Upper lobe of left lung (tissue), 6 donors: ENCODE data around the gene EBF3. TPM values are rescaled to one million over a fixed set of nuclear protein-coding genes. Genes with fewer than 3 reads are reported as not detected.
A peak's percentile ranks its signal among the peaks of the same experiment; 100 is the strongest.

Experiments
- ATAC-seq, 2 donors: fragments of 200-7000 bp; cut with Tn5 transposase; one replicate each; pipeline ENCODE4 v1.9.1; 2022; ENCODE audit warnings: mild to moderate bottlenecking in 2 of 2, moderate library complexity in 2 of 2; ENCODE audit not compliant: low FRiP score in 2 of 2
- DNase-seq, 2 donors: peaks; one replicate each; pipeline ENCODE4 v3.0.0-alpha.2; 2019 to 2020
- H3K27ac ChIP-seq, 4 donors: fragments of 200-600 bp; sonication (generic); one replicate each; pipeline ENCODE4 v1.5.1; 2016 to 2019
- H3K27me3 ChIP-seq, 4 donors: fragments of 200-600 bp; sonication (generic); one replicate each; pipeline ENCODE4 v1.5.1; 2017 to 2019
- H3K36me3 ChIP-seq, 4 donors: fragments of 200-600 bp; sonication (generic); one replicate each; pipeline ENCODE4 v1.5.1; 2016 to 2019
- H3K4me1 ChIP-seq, 4 donors: fragments of 200-600 bp; sonication (generic); one replicate each; pipeline ENCODE4 v1.5.1; 2018 to 2019
- H3K4me3 ChIP-seq, 4 donors: fragments of 200-600 bp; sonication (generic); one replicate each; pipeline ENCODE4 v1.5.1; 2017 to 2019; ENCODE audit warnings: mild to moderate bottlenecking in 2 of 4, moderate library complexity in 1 of 4
- H3K9me3 ChIP-seq, 4 donors: fragments of 200-600 bp; sonication (generic); one replicate each; pipeline ENCODE4 v1.5.1; 2018 to 2019
- EP300 ChIP-seq, 4 donors: sonication (generic); formaldehyde crosslinking; IDR thresholded peaks; one replicate each; pipeline ENCODE4 v1.5.1; 2017; ENCODE audit warnings: antibody characterized with exemption in 4 of 4, control low read depth in 2 of 4
- POLR2A ChIP-seq, 4 donors: fragments of 450-650 bp; IDR thresholded peaks; one replicate each; pipeline ENCODE4 v1.5.1; 2016 to 2017; ENCODE audit warnings: antibody characterized with exemption in 4 of 4, mild to moderate bottlenecking in 2 of 4
- POLR2AphosphoS5 ChIP-seq, 2 donors: sonication (generic); formaldehyde crosslinking; IDR thresholded peaks; one replicate each; pipeline ENCODE4 v1.5.1; 2017; ENCODE audit warnings: antibody characterized with exemption in 2 of 2
- WGBS, 2 donors: methylation state at CpG; one replicate each; pipeline ENCODE4 v1.1.5; 2017 to 2018; 5-methylcytosine and 5-hydroxymethylcytosine counted together
- total RNA-seq, 6 donors: library from RNA; depleted of rRNA in 4 of 6; stranded (reverse); fragments of >200 nt in 4 of 6; gene quantifications; one replicate each; pipeline versions ENCODE4 v1.1.0 to v1.2.1, GENCODE V29; 2016 to 2021
- TF ChIP-seq, protein P1 (sequence below), 6 experiments: fragments of 450-650 bp in 4 of 6; fragments of 200-600 bp in 2 of 6; sonication (generic) in 2 of 6; IDR thresholded peaks; one replicate each; pipeline ENCODE4 v1.5.1; 2016 to 2019; ENCODE audit warnings: antibody characterized with exemption in 6 of 6
- donor health status: DM: no; HTN: no; CAD: no; lungs with moderate emphysema.
- donor health status: DM: no; HTN: yes; CAD: no; lungs with severe emphysema.

EBF3 gene
- total RNA-seq, 6 donors from 2014 or later, result 0.06 to 0.51 TPM; not detected in 4

DNA sequence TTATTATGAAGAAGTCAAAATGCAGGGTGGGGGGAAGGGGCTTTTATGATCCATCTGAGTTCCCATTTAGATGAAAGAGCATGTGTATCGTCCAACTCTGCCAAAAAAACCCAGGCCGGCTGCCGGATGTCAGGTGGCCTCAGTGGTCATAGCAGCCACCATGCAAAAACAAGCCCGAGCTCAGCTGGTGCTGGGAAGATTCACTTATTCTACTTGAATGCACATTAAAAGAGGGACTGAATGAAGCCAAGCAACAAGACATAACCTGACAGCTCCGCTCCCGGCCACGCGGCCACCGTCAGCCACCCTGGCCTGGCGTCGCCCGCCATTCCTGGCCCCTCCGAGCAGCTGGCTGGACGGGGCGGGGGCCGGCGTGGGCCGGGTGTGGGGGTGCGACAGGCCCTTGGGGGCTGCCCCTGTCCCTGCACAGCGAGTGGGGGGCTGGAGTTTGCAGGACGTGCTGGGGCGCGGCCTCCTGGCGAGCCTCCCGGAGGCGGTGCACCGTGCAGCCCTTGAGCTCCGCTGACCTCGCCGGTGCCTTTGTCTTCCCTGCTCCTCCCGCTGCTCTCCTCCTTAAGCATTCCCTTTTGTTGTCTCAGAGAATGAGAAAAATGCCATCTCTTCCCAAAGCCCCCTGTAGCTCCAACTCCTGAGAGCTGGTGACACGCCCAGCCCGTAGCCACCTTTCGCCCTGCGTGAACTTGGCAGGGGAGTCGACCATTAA is 67.8 kb downstream of the EBF3 start:
- peaks cover 0 to 5% (median 0%) of the 10 kb centered on the region in 4 donors for H3K27me3 ChIP-seq
- ATAC-seq (no peak), DNase-seq (peak; percentile 12 to 77)
- no peaks in the 10 kb centered on the region for H3K9me3 ChIP-seq
- no peak overlapping the region for H3K4me3 ChIP-seq
- peaks cover 0 to 8% (median 2%) of the 10 kb centered on the region in 4 donors for H3K4me1 ChIP-seq
- H3K36me3 ChIP-seq, result no peaks in the 10 kb centered on the region
- TF ChIP-seq, protein P1, sequence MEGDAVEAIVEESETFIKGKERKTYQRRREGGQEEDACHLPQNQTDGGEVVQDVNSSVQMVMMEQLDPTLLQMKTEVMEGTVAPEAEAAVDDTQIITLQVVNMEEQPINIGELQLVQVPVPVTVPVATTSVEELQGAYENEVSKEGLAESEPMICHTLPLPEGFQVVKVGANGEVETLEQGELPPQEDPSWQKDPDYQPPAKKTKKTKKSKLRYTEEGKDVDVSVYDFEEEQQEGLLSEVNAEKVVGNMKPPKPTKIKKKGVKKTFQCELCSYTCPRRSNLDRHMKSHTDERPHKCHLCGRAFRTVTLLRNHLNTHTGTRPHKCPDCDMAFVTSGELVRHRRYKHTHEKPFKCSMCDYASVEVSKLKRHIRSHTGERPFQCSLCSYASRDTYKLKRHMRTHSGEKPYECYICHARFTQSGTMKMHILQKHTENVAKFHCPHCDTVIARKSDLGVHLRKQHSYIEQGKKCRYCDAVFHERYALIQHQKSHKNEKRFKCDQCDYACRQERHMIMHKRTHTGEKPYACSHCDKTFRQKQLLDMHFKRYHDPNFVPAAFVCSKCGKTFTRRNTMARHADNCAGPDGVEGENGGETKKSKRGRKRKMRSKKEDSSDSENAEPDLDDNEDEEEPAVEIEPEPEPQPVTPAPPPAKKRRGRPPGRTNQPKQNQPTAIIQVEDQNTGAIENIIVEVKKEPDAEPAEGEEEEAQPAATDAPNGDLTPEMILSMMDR (IDR thresholded peaks at IDR 0.05), result no peak
- no peak for TF ChIP-seq POLR2A (IDR thresholded peaks at IDR 0.05)
- TF ChIP-seq POLR2AphosphoS5 (IDR thresholded peaks at IDR 0.05), result no peak
- TF ChIP-seq EP300 (IDR thresholded peaks at IDR 0.05), result no peak
- 86 to 89% methylated on average over 22 to 35 of the region's 36 CpGs for WGBS, 2 donors
- no peak overlapping the region for H3K27ac ChIP-seq

DNA sequence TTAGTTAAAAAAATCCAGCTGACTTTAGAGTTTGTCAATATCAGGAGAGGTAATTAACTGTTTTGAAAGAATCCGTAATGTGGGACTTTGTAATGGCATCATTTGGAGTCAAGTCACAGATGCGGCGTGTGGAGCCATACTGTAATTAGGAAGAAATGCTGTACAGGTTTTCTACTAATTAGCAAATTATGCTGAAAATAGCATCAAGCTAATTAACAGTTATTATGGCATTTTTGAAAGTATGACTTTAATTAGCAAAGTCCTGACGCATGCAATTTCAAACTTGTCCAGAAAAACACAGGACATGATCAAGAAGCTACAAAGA is 68.3 kb downstream of the EBF3 start:
- Histone ChIP-seq H3K36me3 (no peaks in the 10 kb centered on the region), H3K27me3 (peaks cover 0 to 5% (median 0%) of the 10 kb centered on the region in 4 donors), H3K4me1 (peaks cover 0 to 8% (median 2%) of the 10 kb centered on the region in 4 donors), H3K4me3 (no peak overlapping the region), H3K9me3 (no peaks in the 10 kb centered on the region), H3K27ac (no peak overlapping the region)
- ATAC-seq, result no peak
- DNase-seq, result no peak
- 95 to 97% methylated on average over 4 of the region's 4 CpGs for WGBS, 2 donors
- TF ChIP-seq POLR2A (IDR thresholded peaks at IDR 0.05), result no peak
- TF ChIP-seq EP300 (IDR thresholded peaks at IDR 0.05), result no peak
- TF ChIP-seq, protein P1 (IDR thresholded peaks at IDR 0.05), result no peak
- no peak for TF ChIP-seq POLR2AphosphoS5 (IDR thresholded peaks at IDR 0.05)

DNA sequence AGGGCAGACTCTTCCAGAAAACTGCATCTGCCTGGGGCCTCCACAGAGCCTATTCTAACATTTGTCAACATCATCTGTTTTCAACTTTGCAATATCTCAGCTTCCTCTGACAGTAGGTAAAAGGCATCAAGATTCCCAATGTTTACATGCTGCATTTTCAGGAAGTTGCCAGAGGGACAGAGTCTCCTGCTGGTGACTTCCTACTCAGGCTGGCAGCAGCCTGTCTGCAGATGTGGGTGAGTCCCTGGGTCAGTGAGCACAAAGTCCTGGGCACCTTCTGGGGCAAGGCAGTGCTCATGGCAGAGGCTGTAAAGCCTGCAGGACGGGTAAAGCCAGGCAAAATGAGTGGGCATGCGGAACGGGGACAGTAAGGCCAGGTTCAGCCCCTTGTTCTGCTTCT is 69.4 kb downstream of the EBF3 start:
- ATAC-seq, result no peak
- H3K27ac ChIP-seq, result no peak overlapping the region
- DNase-seq, result no peak
- H3K4me1 ChIP-seq, result peaks cover 0 to 8% (median 2%) of the 10 kb centered on the region in 4 donors
- H3K4me3 ChIP-seq, result no peak overlapping the region
- TF ChIP-seq POLR2AphosphoS5 (IDR thresholded peaks at IDR 0.05), result no peak
- no peak for TF ChIP-seq POLR2A (IDR thresholded peaks at IDR 0.05)
- TF ChIP-seq, protein P1 (IDR thresholded peaks at IDR 0.05), result no peak
- no peak for TF ChIP-seq EP300 (IDR thresholded peaks at IDR 0.05)
- no peaks in the 10 kb centered on the region for H3K9me3 ChIP-seq
- H3K27me3 ChIP-seq, result peaks cover 0 to 5% (median 0%) of the 10 kb centered on the region in 4 donors
- WGBS, 2 donors, result 49 to 87% methylated on average over 2 to 3 of the region's 3 CpGs
- H3K36me3 ChIP-seq, result no peaks in the 10 kb centered on the region

DNA sequence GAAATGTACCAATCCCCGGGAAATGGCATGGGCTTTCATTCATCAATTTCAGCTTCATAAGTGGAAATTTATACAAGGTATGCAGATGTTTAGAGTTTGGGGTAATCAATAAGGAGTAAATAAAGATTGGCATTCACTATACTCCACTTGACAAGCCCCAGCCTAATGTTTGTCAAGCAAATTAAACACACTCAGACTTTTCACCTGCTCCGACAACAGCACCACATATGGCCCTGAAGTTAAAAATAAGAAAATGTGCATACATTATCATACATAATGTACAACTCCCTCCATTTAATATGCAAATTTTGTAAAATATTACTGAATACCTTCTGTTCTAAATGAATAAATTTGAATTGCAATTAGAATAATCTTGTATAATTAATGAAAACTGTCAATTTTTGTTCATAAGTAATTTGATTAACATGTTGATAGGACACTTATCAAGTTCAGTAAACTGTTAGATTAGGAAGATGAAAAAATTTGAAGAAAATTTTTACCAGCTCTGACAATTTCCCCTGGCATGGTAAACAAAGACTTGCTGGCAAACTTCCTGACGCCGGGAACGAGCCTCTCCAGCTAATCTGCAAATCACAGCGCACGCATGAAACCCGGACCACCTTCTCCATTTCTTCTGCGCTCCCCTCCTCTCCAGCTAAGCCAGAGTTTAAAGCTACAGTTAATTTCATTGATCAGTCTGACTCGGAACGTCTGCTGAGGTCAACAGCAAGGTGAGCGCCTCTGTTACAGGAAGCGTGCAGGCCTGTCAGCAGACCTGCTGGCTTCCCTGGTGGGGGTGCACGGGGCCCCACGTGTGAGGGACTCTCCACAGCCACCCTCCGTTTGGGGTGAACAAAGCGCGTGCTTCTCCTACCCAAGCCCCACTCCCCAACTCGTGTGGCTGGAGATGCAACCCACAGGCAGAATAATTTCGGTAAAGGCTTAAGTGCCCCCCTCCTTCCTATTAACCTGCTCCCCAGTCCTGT is 70.7 kb downstream of the EBF3 start:
- H3K4me1 ChIP-seq, result no peaks in the 10 kb centered on the region
- no peak overlapping the region for H3K27ac ChIP-seq
- H3K4me3 ChIP-seq, result no peak overlapping the region
- ATAC-seq (no peak), DNase-seq (no peak)
- WGBS, 2 donors, result 53 to 56% methylated on average over 13 to 20 of the region's 20 CpGs
- H3K27me3 ChIP-seq, result peaks cover 0 to 5% (median 0%) of the 10 kb centered on the region in 4 donors
- H3K9me3 ChIP-seq, result no peaks in the 10 kb centered on the region
- TF ChIP-seq POLR2AphosphoS5 (IDR thresholded peaks at IDR 0.05) (no peak), EP300 (IDR thresholded peaks at IDR 0.05) (no peak)
- H3K36me3 ChIP-seq, result no peaks in the 10 kb centered on the region

DNA sequence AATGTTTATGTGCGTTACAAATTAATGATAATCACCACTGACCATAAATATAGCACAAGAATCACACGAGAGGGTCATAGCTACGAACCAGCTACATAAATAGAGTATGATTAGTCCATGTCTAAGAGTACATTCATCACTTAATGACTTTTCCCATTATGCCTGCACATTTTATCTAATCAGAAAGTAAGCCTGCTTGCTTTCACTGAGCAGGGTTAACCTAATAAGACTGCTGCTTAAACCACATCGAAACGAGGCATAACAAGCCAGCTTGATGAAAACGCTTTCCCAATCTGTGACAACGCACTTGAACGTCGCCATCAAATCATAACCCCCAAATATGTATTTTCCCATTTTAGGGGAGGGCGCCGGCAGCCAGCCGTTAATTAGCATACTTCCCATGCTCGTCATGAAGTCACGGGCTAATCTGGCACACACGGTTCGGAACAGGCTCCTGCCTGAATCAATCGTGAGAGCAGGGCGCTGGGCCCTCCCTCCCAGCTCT is 71.5 kb downstream of the EBF3 start:
- WGBS, 2 donors, result 73 to 79% methylated on average over 18 of the region's 18 CpGs
- H3K27ac ChIP-seq, result no peak overlapping the region
- TF ChIP-seq POLR2A (IDR thresholded peaks at IDR 0.05) (no peak), POLR2AphosphoS5 (IDR thresholded peaks at IDR 0.05) (no peak), EP300 (IDR thresholded peaks at IDR 0.05) (no peak)
- TF ChIP-seq, protein P1 (IDR thresholded peaks at IDR 0.05), result no peak

More for the DNA sequence above, 71.5 kb downstream of the EBF3 start:
- Histone ChIP-seq H3K27me3 (peaks cover 0 to 5% (median 0%) of the 10 kb centered on the region in 4 donors), H3K9me3 (no peaks in the 10 kb centered on the region), H3K4me3 (no peak overlapping the region), H3K4me1 (no peaks in the 10 kb centered on the region), H3K36me3 (no peaks in the 10 kb centered on the region)
- no peak for ATAC-seq
- DNase-seq, result no peak
